Caco-2 (cell line): ENCODE data around the gene KCNK13. TPM values are rescaled to one million over a fixed set of nuclear protein-coding genes. Genes with fewer than 3 reads are reported as not detected.
A peak's percentile ranks its signal among the peaks of the same experiment; 100 is the strongest.

Experiments
- BruUV-seq: library from RNA; stranded (reverse); fragments of 400-500 nt; replicated peaks from 2 replicates; lab custom pipeline; 2021; lab: Mats Ljungman, UMichigan
- CTCF ChIA-PET: fragments of 300-600 bp; sonication (Branson Sonifier 250); formaldehyde crosslinking; loops from one replicate; lab custom pipeline; 2022; ENCODE audit warnings: antibody characterized with exemption; lab: Charles Lee
- POLR2A ChIA-PET: fragments of 300-600 bp; sonication (Branson Sonifier 250); formaldehyde crosslinking; loops from one replicate; lab custom pipeline; 2022; ENCODE audit warnings: antibody characterized with exemption; lab: Charles Lee
- DNase-seq, 2 experiments: peaks; one replicate each; pipeline versions ENCODE4 v3.0.0 to v3.0.0-alpha.2; 2020 to 2022
- H3K27me3 ChIP-seq: replicated peaks from 2 replicates; pipeline ENCODE4 v1.6.0; 2011; ENCODE audit warnings: low read length; ENCODE audit not compliant: control insufficient read depth, insufficient read depth
- H3K36me3 ChIP-seq: 2 replicates; pipeline ENCODE4 v1.5.1; 2011; ENCODE audit warnings: low read length; ENCODE audit not compliant: control insufficient read depth, insufficient read depth
- H3K4me1 ChIP-seq: fragments of 250-450 bp; sonication (Bioruptor Pico); 2 replicates; pipeline ENCODE4 v1.5.1; 2020; ENCODE audit warnings: mild to moderate bottlenecking
- H3K4me3 ChIP-seq: 2 replicates; pipeline ENCODE4 v1.5.1; 2011; ENCODE audit warnings: low read depth, mild to moderate bottlenecking, control low read depth, low read length
- H3K9me3 ChIP-seq: fragments of 250-450 bp; sonication (Bioruptor Pico); 2 replicates; pipeline ENCODE4 v1.5.1; 2020; ENCODE audit warnings: mild to moderate bottlenecking, moderate library complexity
- H3K27ac Mint-ChIP-seq: one replicate; pipeline ENCODE4 v1.8.0; 2022; ENCODE audit warnings: mixed read lengths; ENCODE audit not compliant: unreplicated experiment
- H3K27me3 Mint-ChIP-seq: one replicate; pipeline ENCODE4 v1.8.0; 2022; ENCODE audit warnings: mixed read lengths; ENCODE audit not compliant: insufficient read depth, unreplicated experiment
- H3K36me3 Mint-ChIP-seq: one replicate; pipeline ENCODE4 v1.8.0; 2022; ENCODE audit warnings: mild to moderate bottlenecking, mixed read lengths; ENCODE audit not compliant: insufficient read depth, unreplicated experiment
- H3K4me1 Mint-ChIP-seq: one replicate; pipeline ENCODE4 v1.8.0; 2022; ENCODE audit warnings: low read depth, mixed read lengths; ENCODE audit not compliant: unreplicated experiment
- H3K4me3 Mint-ChIP-seq: one replicate; pipeline ENCODE4 v1.8.0; 2022; ENCODE audit warnings: mild to moderate bottlenecking, moderate library complexity, mixed read lengths; ENCODE audit not compliant: unreplicated experiment
- H3K9me3 Mint-ChIP-seq: one replicate; pipeline ENCODE4 v1.8.0; 2022; ENCODE audit warnings: mixed read lengths; ENCODE audit not compliant: unreplicated experiment
- intact Hi-C: fragments of 100-400 bp; cut with micrococcal nuclease; formaldehyde crosslinking; loops from one replicate; pipeline ENCODE4 v1.10.0; 2022; ENCODE audit not compliant: unreplicated experiment
- total RNA-seq: library from RNA; stranded (reverse); gene quantifications from 2 replicates; pipeline ENCODE4 v1.2.3, GENCODE V29; 2022
- TF ChIP-seq, protein P1 (sequence below), 2 experiments: fragments of 200-600 bp in 1 of 2; IDR thresholded peaks; 1 replicate in 1 of 2; 2 replicates in 1 of 2; pipeline versions ENCODE4 v1.5.1 to v1.8.0; 2011 to 2022; ENCODE audit warnings: antibody characterized with exemption in 1 of 2, control low read depth in 1 of 2, inconsistent platforms in 1 of 2, low read depth in 1 of 2, low read length in 1 of 2, mild to moderate bottlenecking in 1 of 2, moderate library complexity in 1 of 2; ENCODE audit not compliant: insufficient read depth in 1 of 2, severe bottlenecking in 1 of 2, unreplicated experiment in 1 of 2

KCNK13 gene
- total RNA-seq, 1 experiment from 2014 or later, result not detected

DNA sequence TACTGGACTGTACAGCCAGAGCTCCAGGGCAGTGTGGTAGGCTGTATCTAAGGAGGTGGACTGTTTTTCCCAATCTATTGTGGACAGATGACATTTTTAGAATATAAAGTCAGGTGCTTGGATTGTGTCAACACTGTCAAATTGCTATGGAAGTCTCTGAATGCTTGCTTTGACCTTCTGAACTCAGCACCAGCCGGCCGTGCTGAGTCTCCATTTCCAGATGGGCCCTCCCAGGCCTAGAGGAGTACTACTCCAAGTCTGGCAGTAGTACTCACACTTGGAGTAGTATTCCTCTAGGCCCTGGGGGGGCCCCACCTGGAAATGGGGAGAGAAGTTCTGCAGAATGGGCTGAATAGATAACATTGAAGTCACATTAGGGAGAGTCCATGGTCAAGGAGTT, 16.2 kb upstream of the KCNK13 start:
- intact Hi-C loops, result no loop called here
- Mint-ChIP-seq H3K27me3 (no peaks in the 10 kb centered on the region), H3K36me3 (peaks cover 6% of the 10 kb centered on the region), H3K27ac (no peak overlapping the region), H3K4me1 (no peaks in the 10 kb centered on the region), H3K4me3 (no peak overlapping the region), H3K9me3 (no peaks in the 10 kb centered on the region)
- no peaks in the 10 kb centered on the region for H3K9me3 ChIP-seq
- peak in 1 of 2 experiments; percentile 24 for DNase-seq
- H3K36me3 ChIP-seq, result no peaks in the 10 kb centered on the region
- ChIA-PET POLR2A (interaction anchor here (0.5 kb wide), 1 partner anchor 1364 kb away, joined by 3 read pairs; no protein-coding TSS in a partner anchor), CTCF (no interaction called here)
- TF ChIP-seq, protein P1, sequence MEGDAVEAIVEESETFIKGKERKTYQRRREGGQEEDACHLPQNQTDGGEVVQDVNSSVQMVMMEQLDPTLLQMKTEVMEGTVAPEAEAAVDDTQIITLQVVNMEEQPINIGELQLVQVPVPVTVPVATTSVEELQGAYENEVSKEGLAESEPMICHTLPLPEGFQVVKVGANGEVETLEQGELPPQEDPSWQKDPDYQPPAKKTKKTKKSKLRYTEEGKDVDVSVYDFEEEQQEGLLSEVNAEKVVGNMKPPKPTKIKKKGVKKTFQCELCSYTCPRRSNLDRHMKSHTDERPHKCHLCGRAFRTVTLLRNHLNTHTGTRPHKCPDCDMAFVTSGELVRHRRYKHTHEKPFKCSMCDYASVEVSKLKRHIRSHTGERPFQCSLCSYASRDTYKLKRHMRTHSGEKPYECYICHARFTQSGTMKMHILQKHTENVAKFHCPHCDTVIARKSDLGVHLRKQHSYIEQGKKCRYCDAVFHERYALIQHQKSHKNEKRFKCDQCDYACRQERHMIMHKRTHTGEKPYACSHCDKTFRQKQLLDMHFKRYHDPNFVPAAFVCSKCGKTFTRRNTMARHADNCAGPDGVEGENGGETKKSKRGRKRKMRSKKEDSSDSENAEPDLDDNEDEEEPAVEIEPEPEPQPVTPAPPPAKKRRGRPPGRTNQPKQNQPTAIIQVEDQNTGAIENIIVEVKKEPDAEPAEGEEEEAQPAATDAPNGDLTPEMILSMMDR (IDR thresholded peaks at IDR 0.05; ENCODE audit: insufficient read depth in 1 of 2, low read depth in 1 of 2, low read length in 1 of 2, severe bottlenecking in 1 of 2, unreplicated experiment in 1 of 2), result no peak
- no peaks in the 10 kb centered on the region for H3K4me1 ChIP-seq
- no TSS peak for BruUV-seq
- no peak overlapping the region for H3K4me3 ChIP-seq
- no peaks in the 10 kb centered on the region for H3K27me3 ChIP-seq

DNA sequence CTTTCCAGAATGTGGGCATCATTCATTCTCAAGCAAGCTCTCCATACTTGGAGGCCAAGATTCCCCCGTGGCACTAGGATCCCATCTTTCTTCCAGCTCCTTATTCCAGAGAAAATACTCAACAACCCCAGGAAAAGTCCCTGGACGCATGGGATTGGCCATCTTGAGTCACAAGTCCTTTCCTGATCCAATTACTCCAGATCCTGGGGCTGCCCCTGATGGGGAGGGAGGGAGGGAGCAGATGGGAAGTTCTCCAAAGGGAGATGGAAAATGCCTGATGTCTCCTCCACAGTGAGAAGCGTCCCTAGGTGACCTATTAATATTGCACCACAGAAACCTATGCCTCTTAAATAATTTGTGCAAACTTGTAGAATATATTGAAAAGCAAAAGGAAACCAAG, 12.4 kb upstream of the KCNK13 start:
- TF ChIP-seq, protein P1 (IDR thresholded peaks at IDR 0.05; ENCODE audit: insufficient read depth in 1 of 2, low read depth in 1 of 2, low read length in 1 of 2, severe bottlenecking in 1 of 2, unreplicated experiment in 1 of 2), result no peak
- H3K27ac Mint-ChIP-seq, result no peak overlapping the region
- H3K4me3 ChIP-seq, result no peak overlapping the region
- no peaks in the 10 kb centered on the region for H3K27me3 ChIP-seq
- no peaks in the 10 kb centered on the region for H3K4me1 ChIP-seq
- POLR2A ChIA-PET, result no interaction called here
- H3K4me3 Mint-ChIP-seq, result no peak overlapping the region
- H3K4me1 Mint-ChIP-seq, result no peaks in the 10 kb centered on the region
- no TSS peak for BruUV-seq
- H3K36me3 ChIP-seq, result no peaks in the 10 kb centered on the region
- H3K9me3 Mint-ChIP-seq, result no peaks in the 10 kb centered on the region
- peaks cover 5% of the 10 kb centered on the region for H3K27me3 Mint-ChIP-seq
- no peak for DNase-seq
- CTCF ChIA-PET, result interaction anchor here (0.7 kb wide), 1 partner anchor 1892 kb away, joined by 7 read pairs; no protein-coding TSS in a partner anchor
- intact Hi-C loops, result no loop called here
- no peaks in the 10 kb centered on the region for H3K36me3 Mint-ChIP-seq
- no peaks in the 10 kb centered on the region for H3K9me3 ChIP-seq

DNA sequence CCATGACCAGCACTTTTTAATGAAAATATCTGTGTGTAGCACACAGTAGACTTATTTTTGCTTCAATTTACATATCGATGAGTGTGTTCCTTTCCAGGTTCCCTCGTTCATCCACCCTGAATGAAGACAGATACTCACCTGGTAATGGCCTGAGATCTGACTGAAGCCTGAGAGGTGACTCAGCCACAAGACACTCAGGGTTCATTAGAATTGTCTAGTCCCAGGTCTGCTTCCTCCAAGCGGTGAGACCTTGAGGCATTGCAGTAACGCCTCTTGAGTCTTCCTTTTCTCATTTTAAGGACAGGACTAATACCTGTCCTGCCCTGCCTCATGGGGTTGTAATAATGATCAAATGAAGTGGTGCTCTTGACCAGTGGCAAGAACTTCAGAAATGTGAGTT, 11.5 kb upstream of the KCNK13 start:
- intact Hi-C loops, result no loop called here
- no TSS peak for BruUV-seq
- Mint-ChIP-seq H3K9me3 (no peaks in the 10 kb centered on the region), H3K4me3 (no peak overlapping the region), H3K27me3 (peaks cover 5% of the 10 kb centered on the region), H3K27ac (no peak overlapping the region), H3K4me1 (no peaks in the 10 kb centered on the region), H3K36me3 (no peaks in the 10 kb centered on the region)
- no peak for DNase-seq
- Histone ChIP-seq H3K27me3 (no peaks in the 10 kb centered on the region), H3K4me3 (no peak overlapping the region), H3K9me3 (no peaks in the 10 kb centered on the region), H3K4me1 (no peaks in the 10 kb centered on the region), H3K36me3 (no peaks in the 10 kb centered on the region)
- ChIA-PET CTCF (no interaction called here), POLR2A (no interaction called here)
- TF ChIP-seq, protein P1 (IDR thresholded peaks at IDR 0.05; ENCODE audit: insufficient read depth in 1 of 2, low read depth in 1 of 2, low read length in 1 of 2, severe bottlenecking in 1 of 2, unreplicated experiment in 1 of 2), result no peak
